Stimulated activated CD4-positive, alpha-beta T cell treated with anti-CD3 and anti-CD28 coated beads, TNF-alpha, amount 100 ng/mL, for 1 hour (primary cell): ENCODE measurements around the gene WNT5B.
"Not testable (repeated sequence)": the region's sequence is repeated elsewhere in the genome, so short reads cannot be mapped to it uniquely, and the experiment has no call there.

Source experiments
- DNase-seq, 3 donors: peaks; one replicate each; pipeline ENCODE4 v3.0.0-alpha.2; 2020; ENCODE audit warnings: low read depth in 3 of 3, low spot score in 1 of 3

The WNT5B gene

DNA sequence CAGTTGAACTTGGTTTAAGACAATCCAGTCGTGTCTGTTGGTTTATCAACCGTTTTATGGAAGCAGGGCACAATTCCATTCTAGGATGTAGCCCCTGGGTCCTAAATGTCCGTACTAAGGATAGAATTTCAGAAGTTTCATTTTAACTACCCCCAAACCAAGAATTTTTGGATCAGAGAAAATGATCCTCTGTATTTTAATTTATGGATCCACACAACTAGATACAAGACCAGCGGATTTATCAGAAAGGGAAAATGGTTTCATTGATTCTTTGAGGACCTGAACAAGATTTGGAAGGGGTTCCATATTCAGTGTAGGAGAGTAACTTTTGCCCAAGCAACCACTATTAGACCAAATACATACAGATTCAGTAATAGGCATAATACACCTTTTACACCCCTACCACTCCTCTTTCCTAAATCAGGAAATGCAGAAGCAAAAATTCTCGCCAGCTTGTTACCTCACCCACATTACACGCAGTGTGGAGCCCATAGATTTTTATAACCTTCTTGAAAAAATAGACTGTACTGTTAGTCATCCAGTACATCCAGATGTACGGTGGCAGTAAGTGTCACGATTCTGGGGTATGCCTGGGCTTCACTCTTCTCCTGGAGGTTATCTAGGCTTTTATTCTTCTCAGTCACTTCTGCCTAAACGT, 33.2 kb upstream of the WNT5B start:
- no peak for DNase-seq

GRCh38 chr12:1598757-1599156, 30.3 kb upstream of the WNT5B start:
- no peak for DNase-seq

- not testable (repeated sequence) for DNase-seq
These were observed 26.3 kb upstream of the WNT5B start for GRCh38 chr12:1602706-1603105.

DNA sequence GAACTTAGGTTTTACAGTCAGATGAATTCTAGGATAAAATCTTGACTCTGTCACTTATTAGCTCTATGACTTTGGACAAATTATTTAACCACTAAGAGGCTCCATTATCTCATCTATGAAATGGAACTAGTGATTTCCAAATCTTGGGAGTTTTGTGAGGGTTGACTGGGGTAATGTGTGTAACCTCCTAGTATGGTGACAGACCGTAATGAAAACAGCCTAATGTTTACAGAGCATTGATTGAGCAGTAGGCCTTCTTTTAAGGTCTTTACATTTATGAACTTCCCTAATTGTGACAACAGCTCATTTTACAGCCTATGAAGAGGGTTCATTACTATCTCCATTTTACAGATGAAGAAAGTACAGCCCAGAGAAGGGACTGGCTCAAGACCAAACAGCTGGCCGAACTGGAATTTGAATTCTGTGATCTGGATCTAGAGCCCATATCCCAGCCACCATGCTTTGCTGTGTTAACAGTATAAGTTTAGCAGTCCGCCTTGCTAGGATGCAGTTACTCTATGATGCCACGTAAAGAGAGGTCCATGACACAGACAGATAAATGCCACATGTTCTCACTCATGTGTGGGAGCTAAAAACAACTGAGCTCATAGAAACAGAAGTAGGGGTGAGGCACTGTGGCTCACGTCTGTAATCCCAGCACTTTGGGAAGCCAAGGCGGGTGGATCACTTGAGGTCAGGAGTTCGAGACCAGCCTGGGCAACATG, 25.6 kb upstream of the WNT5B start:
- DNase-seq: no peak

DNA sequence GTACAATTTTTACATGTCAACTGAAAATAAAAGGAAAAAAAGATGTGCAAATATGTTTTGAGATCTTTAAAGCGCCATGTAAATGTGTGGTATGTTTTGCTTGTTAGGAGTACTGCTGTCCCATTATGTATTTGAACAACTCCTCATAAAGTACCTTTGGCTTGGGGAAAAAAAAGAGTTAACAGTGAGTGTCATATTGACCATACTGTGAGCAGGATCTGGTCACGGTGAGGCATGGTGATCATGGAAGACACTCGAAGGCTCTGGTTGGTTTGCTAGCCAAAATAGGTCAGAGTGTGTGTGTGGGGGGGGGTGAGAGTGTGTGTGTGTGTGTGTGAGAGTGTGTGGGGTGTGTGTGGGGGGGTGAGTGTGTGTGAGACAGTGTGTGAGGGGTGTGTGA, 24.6 kb upstream of the WNT5B start:
- no peak for DNase-seq

- no peak for DNase-seq
These were observed 23.7 kb upstream of the WNT5B start for GRCh38 chr12:1605129-1606020.

GRCh38 chr12:1606021-1606622, 22.9 kb upstream of the WNT5B start:
- peak in 2 of 3 donors; percentile 36 to 76 for DNase-seq

- DNase-seq: no peak
These were observed 20.9 kb upstream of the WNT5B start for GRCh38 chr12:1607940-1608712.

DNA sequence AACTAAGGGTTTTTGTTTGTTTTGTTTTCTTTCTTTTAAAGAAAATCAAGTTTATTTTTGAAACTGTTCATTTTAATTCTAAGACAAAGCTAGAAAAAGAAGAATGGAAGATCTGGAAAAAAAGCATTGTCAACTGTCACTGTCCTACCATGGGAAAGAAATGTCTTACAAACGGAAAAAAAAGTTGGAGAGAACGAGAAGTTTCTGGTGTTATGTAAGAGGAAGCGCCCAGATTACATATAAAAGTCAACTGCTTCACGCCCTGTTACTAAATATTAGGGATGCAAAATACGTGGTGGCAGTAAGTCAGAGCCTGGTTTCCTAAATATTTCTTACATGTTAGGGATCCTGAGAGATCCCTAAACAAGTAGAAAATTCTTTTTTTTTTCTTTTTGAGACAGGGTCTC, 20.3 kb upstream of the WNT5B start:
- no peak for DNase-seq

- DNase-seq: no peak
These were observed 18.9 kb upstream of the WNT5B start for GRCh38 chr12:1610072-1610643.

- DNase-seq: no peak
These were observed 17.0 kb upstream of the WNT5B start for GRCh38 chr12:1611803-1612572.

GRCh38 chr12:1613860-1614259, 15.2 kb upstream of the WNT5B start:
- DNase-seq: no peak

DNA sequence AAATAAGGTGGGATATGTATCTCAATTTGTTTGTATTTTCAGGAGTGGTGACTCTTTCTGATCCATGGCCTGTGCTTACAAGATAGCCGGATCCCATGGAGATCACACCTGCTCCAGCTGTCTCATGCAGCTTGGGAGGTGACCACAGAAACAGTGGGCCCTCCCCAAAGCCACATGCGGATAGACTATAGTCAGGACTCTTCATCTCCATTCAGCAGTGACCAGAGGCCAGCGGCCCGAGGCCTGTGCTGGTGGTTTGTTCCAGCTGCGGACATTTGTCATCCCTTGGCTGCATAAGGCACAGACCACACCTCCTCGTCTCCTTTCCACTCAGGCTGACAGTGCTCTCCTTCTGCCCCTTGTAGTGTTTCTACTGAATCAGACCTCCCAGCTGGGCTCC, 14.7 kb upstream of the WNT5B start:
- DNase-seq: no peak

DNA sequence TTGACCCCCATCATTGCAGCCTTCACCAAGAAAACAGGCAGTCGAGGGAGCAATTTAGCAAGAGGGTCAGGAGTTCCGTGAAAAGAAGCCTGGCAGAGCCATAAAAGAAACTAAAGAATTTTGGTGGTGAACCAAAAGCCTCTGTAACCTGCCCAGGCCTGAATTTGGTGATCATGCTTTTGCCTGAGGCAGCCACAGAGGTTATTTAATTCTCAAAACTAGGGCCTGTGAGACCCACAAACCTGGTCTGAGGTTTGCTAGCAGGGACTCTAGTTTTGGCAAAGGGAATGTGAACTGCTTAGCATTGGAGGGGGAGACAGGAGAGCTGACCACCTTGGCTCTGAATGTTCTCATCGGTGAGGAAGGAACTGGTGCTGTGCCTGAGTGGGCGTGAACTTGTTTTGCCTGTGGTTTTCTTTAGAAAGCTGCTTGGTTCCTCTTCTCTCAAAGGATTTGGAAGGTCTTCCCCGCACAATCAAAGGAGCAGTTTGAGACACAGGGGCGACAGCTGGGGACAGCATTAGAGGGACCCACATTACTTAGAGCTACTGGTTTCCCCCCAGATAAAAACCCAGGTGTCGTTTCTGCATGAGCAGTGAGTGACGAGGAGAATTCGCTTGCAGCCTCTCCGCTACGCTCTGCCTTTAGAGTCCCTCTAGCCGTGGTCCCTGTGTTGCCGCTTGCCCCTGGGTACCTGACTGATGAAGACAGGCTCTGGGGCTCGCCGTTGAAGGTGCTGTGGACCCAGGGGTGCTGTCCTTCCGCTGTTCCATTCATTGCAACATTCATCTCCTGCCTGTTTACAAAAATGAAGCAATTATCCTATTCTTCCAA, 12.6 kb upstream of the WNT5B start:
- DNase-seq: no peak

DNA sequence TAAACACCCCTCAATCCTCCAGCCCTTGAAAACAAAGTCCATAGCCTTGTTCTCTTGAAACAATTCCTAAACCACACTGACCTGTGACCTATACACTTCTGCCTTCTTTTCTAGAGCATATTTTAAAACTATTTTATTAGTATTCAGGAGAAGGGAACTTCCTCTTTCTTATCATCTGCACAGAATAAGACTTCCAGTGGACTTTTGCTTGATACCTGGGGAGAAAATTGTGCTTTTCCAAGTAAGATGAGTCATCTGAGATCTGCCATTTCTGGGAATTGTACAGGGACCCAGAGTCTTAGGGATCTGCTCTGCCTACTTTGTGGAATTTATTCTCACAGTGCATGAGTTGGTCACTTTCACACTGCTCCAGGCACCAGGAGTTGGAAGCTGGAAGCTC, 10.5 kb upstream of the WNT5B start:
- DNase-seq: no peak

DNA sequence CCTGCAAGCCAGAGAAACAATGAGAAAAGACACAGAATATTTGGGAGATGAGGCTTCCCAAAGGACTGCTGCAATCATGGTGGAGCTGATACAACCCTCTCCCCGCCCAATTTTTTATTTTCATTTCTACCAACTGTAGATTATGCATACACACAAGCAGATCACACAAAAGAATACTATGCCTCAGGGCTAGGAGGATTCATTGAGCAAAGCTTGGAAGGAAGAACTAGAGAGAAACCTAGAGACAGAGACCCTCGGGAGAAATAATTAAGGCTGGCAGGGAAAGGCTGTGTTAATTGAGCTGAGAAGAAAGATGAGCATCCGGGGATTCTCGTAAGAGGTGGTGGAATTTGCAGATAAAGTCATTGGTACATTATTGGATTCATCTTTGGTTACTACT, 9.9 kb upstream of the WNT5B start:
- DNase-seq: no peak

GRCh38 chr12:1619587-1619986, 9.4 kb upstream of the WNT5B start:
- DNase-seq: no peak

DNA sequence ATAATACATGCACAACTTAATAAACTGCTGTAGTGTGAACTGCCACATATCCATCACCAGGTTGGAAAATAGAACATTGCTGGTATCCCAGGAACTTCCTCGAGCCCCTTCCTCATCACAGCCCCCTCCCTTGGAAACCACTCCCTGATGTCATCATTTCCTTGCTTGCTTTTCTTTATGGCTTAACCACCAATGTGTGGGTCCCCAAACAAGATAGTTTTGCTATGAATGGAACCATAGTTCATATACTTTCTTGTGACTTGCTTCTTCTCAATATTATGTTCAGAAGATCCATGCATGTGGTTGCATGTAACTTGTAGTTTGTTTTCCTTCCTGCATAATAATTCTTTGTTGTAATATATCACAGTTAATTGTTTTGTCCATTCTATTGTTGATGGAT, 8.9 kb upstream of the WNT5B start:
- DNase-seq: no peak

GRCh38 chr12:1622406-1622805, 6.6 kb upstream of the WNT5B start:
- DNase-seq: no peak
